ENCODE results near the gene VWA5B1.

DNA sequence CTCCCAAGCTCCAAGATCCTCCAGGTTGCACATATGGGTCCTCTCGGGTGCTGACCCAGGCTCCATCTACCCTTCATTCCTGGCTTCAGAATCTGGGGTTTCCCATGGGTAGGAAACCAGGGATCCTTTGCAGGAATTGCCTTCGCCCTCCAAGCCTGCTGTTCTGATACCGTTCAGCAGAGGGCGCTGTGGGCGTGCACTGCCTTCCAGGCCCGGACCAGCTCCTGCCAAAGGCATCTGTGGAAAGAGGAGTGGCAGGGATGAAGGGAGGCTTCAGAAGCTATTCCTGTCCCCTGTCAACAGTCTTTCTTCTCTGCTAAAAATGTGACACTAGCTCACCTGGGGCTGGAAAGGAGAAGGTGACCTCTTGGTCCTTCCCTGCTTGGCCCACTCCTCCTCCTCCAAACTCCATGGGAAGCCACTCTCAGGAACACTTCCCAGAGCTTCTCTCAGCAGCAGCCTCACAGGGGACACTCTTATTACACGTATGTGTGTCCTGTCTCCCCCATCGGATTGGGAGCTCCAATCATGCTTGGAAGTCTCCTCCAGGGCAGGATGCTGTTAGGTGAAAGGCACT, 71.2 kb downstream of the VWA5B1 start:
- TF ChIP-seq, protein P1, sequence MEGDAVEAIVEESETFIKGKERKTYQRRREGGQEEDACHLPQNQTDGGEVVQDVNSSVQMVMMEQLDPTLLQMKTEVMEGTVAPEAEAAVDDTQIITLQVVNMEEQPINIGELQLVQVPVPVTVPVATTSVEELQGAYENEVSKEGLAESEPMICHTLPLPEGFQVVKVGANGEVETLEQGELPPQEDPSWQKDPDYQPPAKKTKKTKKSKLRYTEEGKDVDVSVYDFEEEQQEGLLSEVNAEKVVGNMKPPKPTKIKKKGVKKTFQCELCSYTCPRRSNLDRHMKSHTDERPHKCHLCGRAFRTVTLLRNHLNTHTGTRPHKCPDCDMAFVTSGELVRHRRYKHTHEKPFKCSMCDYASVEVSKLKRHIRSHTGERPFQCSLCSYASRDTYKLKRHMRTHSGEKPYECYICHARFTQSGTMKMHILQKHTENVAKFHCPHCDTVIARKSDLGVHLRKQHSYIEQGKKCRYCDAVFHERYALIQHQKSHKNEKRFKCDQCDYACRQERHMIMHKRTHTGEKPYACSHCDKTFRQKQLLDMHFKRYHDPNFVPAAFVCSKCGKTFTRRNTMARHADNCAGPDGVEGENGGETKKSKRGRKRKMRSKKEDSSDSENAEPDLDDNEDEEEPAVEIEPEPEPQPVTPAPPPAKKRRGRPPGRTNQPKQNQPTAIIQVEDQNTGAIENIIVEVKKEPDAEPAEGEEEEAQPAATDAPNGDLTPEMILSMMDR (IDR thresholded peaks at IDR 0.05; ENCODE audit: control extremely low read depth in 1 of 3, insufficient read depth in 1 of 3, low read depth in 1 of 3, low read length in 3 of 3), result peak; percentile 96 to 98 (median 97)
- TF ChIP-seq KDM1A (IDR thresholded peaks at IDR 0.05; ENCODE audit: borderline replicate concordance, low read length) (no peak), CHD2 (IDR thresholded peaks at IDR 0.05; ENCODE audit: low read length) (no peak), TCF12 (IDR thresholded peaks at IDR 0.05; ENCODE audit: low read depth, low read length) (no peak), MAFK (IDR thresholded peaks at IDR 0.05; ENCODE audit: low read depth, low read length) (no peak)

Measured in H1 (cell line).